ENCODE data around the gene PBX3.

The PBX3 gene

GRCh38 chr9:125932012-125932411 is 184.8 kb downstream of the PBX3 start:
- no peak for TF ChIP-seq CTCF (IDR thresholded peaks at IDR 0.05; ENCODE audit: control insufficient read depth, insufficient read depth, low read depth, low read length, missing control alignments)
- no peak overlapping the region for H3K4me3 ChIP-seq (ENCODE audit: control insufficient read depth, low read depth, low read length)
- peak; percentile 98 for DNase-seq (ENCODE audit: low read depth)

DNA sequence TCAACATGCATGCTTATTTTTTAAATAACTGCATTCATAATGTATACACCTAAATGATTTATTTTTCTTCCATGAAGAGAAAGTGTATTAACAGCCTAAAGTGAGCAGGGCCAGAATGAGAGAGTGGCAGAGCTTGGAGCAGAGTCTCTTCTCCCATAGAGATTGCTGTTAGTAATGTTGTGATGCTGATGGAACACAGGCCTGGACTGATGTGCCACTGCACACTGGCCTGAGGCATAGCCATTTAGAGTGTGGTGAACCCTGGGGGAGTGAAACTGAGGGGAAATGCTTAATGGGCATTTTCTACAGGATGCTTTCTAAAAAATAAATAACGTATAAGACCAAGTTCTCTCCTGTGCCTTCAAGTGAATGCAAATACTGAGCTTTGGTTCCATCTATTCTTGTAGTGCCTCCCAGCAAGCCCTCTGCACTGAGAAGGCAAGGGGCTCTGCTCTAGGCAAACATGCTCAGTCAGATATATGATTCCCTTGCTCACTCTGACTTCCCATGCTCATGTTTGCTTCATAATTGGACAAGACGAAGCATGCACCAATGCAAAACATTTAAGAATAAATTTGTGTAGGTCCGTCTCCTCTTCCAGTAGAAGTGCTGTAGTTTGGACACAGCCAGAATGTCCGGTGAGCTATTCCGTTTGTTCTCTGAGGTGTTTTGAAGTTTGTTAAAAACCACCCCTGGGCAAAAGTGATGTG is 185.7 kb downstream of the PBX3 start:
- no peak for TF ChIP-seq CTCF (IDR thresholded peaks at IDR 0.05; ENCODE audit: control insufficient read depth, insufficient read depth, low read depth, low read length, missing control alignments)
- H3K4me3 ChIP-seq (ENCODE audit: control insufficient read depth, low read depth, low read length): no peak overlapping the region
- DNase-seq (ENCODE audit: low read depth): no peak

GRCh38 chr9:125942125-125942524 is 195.0 kb downstream of the PBX3 start:
- no peak for DNase-seq (ENCODE audit: low read depth)
- H3K4me3 ChIP-seq (ENCODE audit: control insufficient read depth, low read depth, low read length): no peak overlapping the region
- no peak for TF ChIP-seq CTCF (IDR thresholded peaks at IDR 0.05; ENCODE audit: control insufficient read depth, insufficient read depth, low read depth, low read length, missing control alignments)

DNA sequence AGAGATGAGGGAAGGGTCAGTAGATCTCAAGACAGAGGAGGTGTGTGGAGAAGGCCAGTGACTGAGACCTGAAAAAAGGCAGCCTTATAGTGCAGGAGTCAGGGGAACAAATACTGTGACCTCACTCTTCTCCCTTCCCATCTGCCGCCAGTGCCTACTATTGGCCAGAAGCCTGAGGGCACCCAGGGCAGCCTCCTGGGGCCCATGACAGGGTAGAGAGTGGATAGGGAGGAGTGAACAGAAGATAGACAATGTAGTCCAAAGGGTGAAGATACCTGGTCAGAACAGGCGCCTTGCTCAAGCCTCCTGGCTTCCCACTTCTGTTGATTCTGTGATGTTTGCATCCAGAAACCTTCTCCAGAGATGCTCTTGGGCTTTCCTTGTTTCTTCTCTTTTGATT is 196.7 kb downstream of the PBX3 start:
- DNase-seq (ENCODE audit: low read depth): no peak
- TF ChIP-seq CTCF (IDR thresholded peaks at IDR 0.05; ENCODE audit: control insufficient read depth, insufficient read depth, low read depth, low read length, missing control alignments): no peak
- no peak overlapping the region for H3K4me3 ChIP-seq (ENCODE audit: control insufficient read depth, low read depth, low read length)

- TF ChIP-seq CTCF (IDR thresholded peaks at IDR 0.05; ENCODE audit: control insufficient read depth, insufficient read depth, low read depth, low read length, missing control alignments): no peak
- no peak overlapping the region for H3K4me3 ChIP-seq (ENCODE audit: control insufficient read depth, low read depth, low read length)
- DNase-seq (ENCODE audit: low read depth): no peak
Observed at GRCh38 chr9:125946397-125946796, 199.2 kb downstream of the PBX3 start.

- TF ChIP-seq CTCF (IDR thresholded peaks at IDR 0.05; ENCODE audit: control insufficient read depth, insufficient read depth, low read depth, low read length, missing control alignments): no peak
- DNase-seq (ENCODE audit: low read depth): no peak
- H3K4me3 ChIP-seq (ENCODE audit: control insufficient read depth, low read depth, low read length): no peak overlapping the region
Observed at GRCh38 chr9:125948887-125949596, 201.9 kb downstream of the PBX3 start.
